Stimulated activated naive CD4-positive, alpha-beta T cell treated with Interleukin-2 at 50 U/mL for 16 hours (primary cell): Measurements from ENCODE around the gene DRD3.

Experiments used
- DNase-seq: peaks from one replicate; lab custom pipeline; 2025; lab: John Stamatoyannopoulos, UW

Gene DRD3

GRCh38 chr3:114178770-114179368 is at the start of gene DRD3:
DRD3 (minus strand) TSS chr3:114179052; CDS start chr3:114171992, 7,060 bp downstream.
- DNase-seq, result no peak

- no peak for DNase-seq
Observed at GRCh38 chr3:114227076-114227475, 48.2 kb upstream of the DRD3 start.

- DNase-seq, result no peak
Observed at GRCh38 chr3:114226313-114226712, 47.5 kb upstream of the DRD3 start.

GRCh38 chr3:114223143-114223542 is 44.3 kb upstream of the DRD3 start:
- peak; percentile 9 for DNase-seq

GRCh38 chr3:114221881-114222264 is 43.0 kb upstream of the DRD3 start:
- no peak for DNase-seq

- DNase-seq, result peak; percentile 55
Observed at GRCh38 chr3:114221165-114221880, 42.5 kb upstream of the DRD3 start.

GRCh38 chr3:114219741-114220140 is 40.9 kb upstream of the DRD3 start:
- no peak for DNase-seq

GRCh38 chr3:114218578-114219185 is 39.8 kb upstream of the DRD3 start:
- no peak for DNase-seq

GRCh38 chr3:114218006-114218405 is 39.2 kb upstream of the DRD3 start:
- no peak for DNase-seq

GRCh38 chr3:114217266-114217665 is 38.4 kb upstream of the DRD3 start:
- DNase-seq, result no peak

GRCh38 chr3:114216186-114216970 is 37.5 kb upstream of the DRD3 start:
- no peak for DNase-seq

GRCh38 chr3:114214542-114215341 is 35.9 kb upstream of the DRD3 start:
- peak; percentile 30 for DNase-seq

GRCh38 chr3:114213627-114214541 is 35.0 kb upstream of the DRD3 start:
- DNase-seq, result peak; percentile 77

GRCh38 chr3:114213292-114213626 is 34.4 kb upstream of the DRD3 start:
- DNase-seq, result no peak

- no peak for DNase-seq
Observed at GRCh38 chr3:114212646-114213045, 33.8 kb upstream of the DRD3 start.

GRCh38 chr3:114207768-114208167 is 28.9 kb upstream of the DRD3 start:
- DNase-seq, result no peak

GRCh38 chr3:114206342-114206741 is 27.5 kb upstream of the DRD3 start:
- DNase-seq, result no peak

GRCh38 chr3:114205541-114205940 is 26.7 kb upstream of the DRD3 start:
- no peak for DNase-seq

GRCh38 chr3:114194750-114195149 is 15.9 kb upstream of the DRD3 start:
- no peak for DNase-seq

GRCh38 chr3:114192136-114192535 is 13.3 kb upstream of the DRD3 start:
- no peak for DNase-seq

GRCh38 chr3:114186501-114186900 is 7.6 kb upstream of the DRD3 start:
- no peak for DNase-seq
